ENCODE measurements around the gene ABI3. TPM values are rescaled to one million over a fixed set of nuclear protein-coding genes. Genes with fewer than 3 reads are reported as not detected.

ABI3 gene
- total RNA-seq, 1 donor from 2014 or later = not detected

DNA sequence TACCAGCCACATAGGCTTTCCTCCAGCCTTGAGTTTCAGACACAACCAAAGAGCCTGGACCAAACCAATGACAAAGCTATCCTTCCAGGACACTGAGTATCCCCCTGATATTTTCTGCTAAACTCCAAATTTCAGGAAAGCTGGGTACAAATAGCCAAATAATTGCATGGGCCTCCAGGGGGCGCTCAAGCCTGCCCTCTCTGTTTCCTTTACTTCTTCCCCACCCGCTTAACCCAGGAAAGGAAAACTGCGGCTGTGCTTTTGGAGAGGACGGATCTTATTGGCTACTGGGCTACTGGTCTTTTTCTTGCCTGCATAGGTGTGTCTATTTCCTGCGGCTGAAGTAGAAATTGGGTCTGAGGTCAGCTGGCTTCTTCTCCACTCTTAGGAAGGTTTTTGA, 30.2 kb upstream of the ABI3 start:
- Histone ChIP-seq H4K20me1 (ENCODE audit: low read depth) (no peaks in the 10 kb centered on the region), H3K4me3 (no peak overlapping the region), H3F3A (ENCODE audit: low read depth) (no peaks in the 10 kb centered on the region), H3K4me1 (no peaks in the 10 kb centered on the region), H3K36me3 (no peaks in the 10 kb centered on the region), H3K27me3 (no peaks in the 10 kb centered on the region), H3K27ac (no peak overlapping the region), H3K79me2 (ENCODE audit: low read depth) (no peaks in the 10 kb centered on the region), H2AFZ (replicated peaks) (no peak overlapping the region), H3K9ac (no peak overlapping the region), H3K9me3 (ENCODE audit: low read depth) (peaks cover 10% of the 10 kb centered on the region), H3K4me2 (no peak overlapping the region)
- no peak overlapping the region for H3K4me3 Mint-ChIP-seq
- peaks cover 39% of the 10 kb centered on the region for H3K9me3 Mint-ChIP-seq
- peak; percentile 66 for DNase-seq (ENCODE audit: low spot score)
- peaks cover 6% of the 10 kb centered on the region for H3K27me3 Mint-ChIP-seq (ENCODE audit: insufficient read depth, low read depth)
- H3K36me3 Mint-ChIP-seq = no peaks in the 10 kb centered on the region
- H3K27ac Mint-ChIP-seq = no peak overlapping the region
- no peaks in the 10 kb centered on the region for H3K4me1 Mint-ChIP-seq
- TF ChIP-seq, protein P1, sequence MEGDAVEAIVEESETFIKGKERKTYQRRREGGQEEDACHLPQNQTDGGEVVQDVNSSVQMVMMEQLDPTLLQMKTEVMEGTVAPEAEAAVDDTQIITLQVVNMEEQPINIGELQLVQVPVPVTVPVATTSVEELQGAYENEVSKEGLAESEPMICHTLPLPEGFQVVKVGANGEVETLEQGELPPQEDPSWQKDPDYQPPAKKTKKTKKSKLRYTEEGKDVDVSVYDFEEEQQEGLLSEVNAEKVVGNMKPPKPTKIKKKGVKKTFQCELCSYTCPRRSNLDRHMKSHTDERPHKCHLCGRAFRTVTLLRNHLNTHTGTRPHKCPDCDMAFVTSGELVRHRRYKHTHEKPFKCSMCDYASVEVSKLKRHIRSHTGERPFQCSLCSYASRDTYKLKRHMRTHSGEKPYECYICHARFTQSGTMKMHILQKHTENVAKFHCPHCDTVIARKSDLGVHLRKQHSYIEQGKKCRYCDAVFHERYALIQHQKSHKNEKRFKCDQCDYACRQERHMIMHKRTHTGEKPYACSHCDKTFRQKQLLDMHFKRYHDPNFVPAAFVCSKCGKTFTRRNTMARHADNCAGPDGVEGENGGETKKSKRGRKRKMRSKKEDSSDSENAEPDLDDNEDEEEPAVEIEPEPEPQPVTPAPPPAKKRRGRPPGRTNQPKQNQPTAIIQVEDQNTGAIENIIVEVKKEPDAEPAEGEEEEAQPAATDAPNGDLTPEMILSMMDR (IDR thresholded peaks at IDR 0.05) = peak; percentile 87
- TF ChIP-seq EZH2phosphoT487 (IDR thresholded peaks at IDR 0.05) = no peak

- Histone ChIP-seq H3F3A (ENCODE audit: low read depth) (no peaks in the 10 kb centered on the region), H4K20me1 (ENCODE audit: low read depth) (no peaks in the 10 kb centered on the region), H3K4me1 (no peaks in the 10 kb centered on the region), H3K36me3 (no peaks in the 10 kb centered on the region), H3K27me3 (no peaks in the 10 kb centered on the region), H3K4me3 (no peak overlapping the region), H3K9me3 (ENCODE audit: low read depth) (peaks cover 4% of the 10 kb centered on the region), H2AFZ (replicated peaks) (no peak overlapping the region), H3K9ac (no peak overlapping the region), H3K79me2 (ENCODE audit: low read depth) (no peaks in the 10 kb centered on the region), H3K27ac (no peak overlapping the region), H3K4me2 (no peak overlapping the region)
- Mint-ChIP-seq H3K27ac (no peak overlapping the region), H3K9me3 (peaks cover 39% of the 10 kb centered on the region), H3K4me1 (no peaks in the 10 kb centered on the region), H3K36me3 (no peaks in the 10 kb centered on the region), H3K27me3 (ENCODE audit: insufficient read depth, low read depth) (peaks cover 8% of the 10 kb centered on the region), H3K4me3 (no peak overlapping the region)
- TF ChIP-seq EZH2phosphoT487 (IDR thresholded peaks at IDR 0.05) (no peak), EZH2 (IDR thresholded peaks at IDR 0.05) (no peak)
- TF ChIP-seq, protein P1 (IDR thresholded peaks at IDR 0.05) = no peak
- no peak for DNase-seq (ENCODE audit: low spot score)
Observed at GRCh38 chr17:49180998-49181635, 29.4 kb upstream of the ABI3 start.

GRCh38 chr17:49183341-49183740, 27.2 kb upstream of the ABI3 start:
- Mint-ChIP-seq H3K27me3 (ENCODE audit: insufficient read depth, low read depth) (peaks cover 8% of the 10 kb centered on the region), H3K9me3 (peaks cover 30% of the 10 kb centered on the region), H3K4me1 (no peaks in the 10 kb centered on the region), H3K27ac (no peak overlapping the region), H3K36me3 (peaks cover 1% of the 10 kb centered on the region), H3K4me3 (no peak overlapping the region)
- no peak for DNase-seq (ENCODE audit: low spot score)
- Histone ChIP-seq H3K9ac (no peak overlapping the region), H3K27me3 (no peaks in the 10 kb centered on the region), H3K36me3 (no peaks in the 10 kb centered on the region), H4K20me1 (ENCODE audit: low read depth) (no peaks in the 10 kb centered on the region), H3K4me3 (no peak overlapping the region), H2AFZ (replicated peaks) (no peak overlapping the region), H3F3A (ENCODE audit: low read depth) (no peaks in the 10 kb centered on the region), H3K27ac (no peak overlapping the region), H3K79me2 (ENCODE audit: low read depth) (no peaks in the 10 kb centered on the region), H3K4me1 (no peaks in the 10 kb centered on the region), H3K9me3 (ENCODE audit: low read depth) (no peaks in the 10 kb centered on the region), H3K4me2 (no peak overlapping the region)
- TF ChIP-seq, protein P1 (IDR thresholded peaks at IDR 0.05) = no peak
- TF ChIP-seq EZH2 (IDR thresholded peaks at IDR 0.05) = no peak
- TF ChIP-seq EZH2phosphoT487 (IDR thresholded peaks at IDR 0.05) = no peak
